BJ (cell line): ENCODE measurements around the gene FGGY. TPM values are rescaled to one million over a fixed set of nuclear protein-coding genes. Genes with fewer than 3 reads are reported as not detected.

Source experiments
- CTCF ChIA-PET: fragments of 350-600 bp; formaldehyde crosslinking; extraction: SDS; loops from one replicate; lab custom pipeline; 2021; ENCODE audit warnings: antibody characterized with exemption, inconsistent platforms; lab: Yijun Ruan, JAX
- POLR2A ChIA-PET: fragments of 300-600 bp; sonication (Branson Sonifier 250); formaldehyde crosslinking; extraction: SDS; loops from one replicate; lab custom pipeline; 2021; ENCODE audit warnings: antibody characterized with exemption; lab: Charles Lee
- DNase-seq: peaks from one replicate; pipeline ENCODE4 v3.0.0-alpha.2; 2011; ENCODE audit warnings: low read depth
- H3K27me3 ChIP-seq: 2 replicates; pipeline ENCODE4 v1.6.0; 2011; ENCODE audit warnings: low read length; ENCODE audit not compliant: control insufficient read depth, insufficient read depth
- H3K36me3 ChIP-seq: 2 replicates; pipeline ENCODE4 v1.5.1; 2011; ENCODE audit warnings: low read length; ENCODE audit not compliant: control insufficient read depth, insufficient read depth
- H3K4me3 ChIP-seq: 2 replicates; pipeline ENCODE4 v1.5.1; 2011; ENCODE audit warnings: low read depth, mild to moderate bottlenecking, control low read depth, low read length
- polyA plus RNA-seq: library from polyadenylated mRNA; depleted of rRNA; stranded (reverse); fragments of >200 nt; gene quantifications from 2 replicates; pipeline ENCODE4 v1.2.3, GENCODE V29; 2011
- TF ChIP-seq, protein P1 (sequence below): IDR thresholded peaks from 2 replicates; pipeline ENCODE4 v1.5.1; 2011; ENCODE audit warnings: low read depth, mild to moderate bottlenecking, control low read depth, inconsistent platforms, low read length, moderate library complexity; ENCODE audit not compliant: insufficient read depth

The FGGY gene
- polyA plus RNA-seq, 1 experiment: 9.9 TPM

DNA sequence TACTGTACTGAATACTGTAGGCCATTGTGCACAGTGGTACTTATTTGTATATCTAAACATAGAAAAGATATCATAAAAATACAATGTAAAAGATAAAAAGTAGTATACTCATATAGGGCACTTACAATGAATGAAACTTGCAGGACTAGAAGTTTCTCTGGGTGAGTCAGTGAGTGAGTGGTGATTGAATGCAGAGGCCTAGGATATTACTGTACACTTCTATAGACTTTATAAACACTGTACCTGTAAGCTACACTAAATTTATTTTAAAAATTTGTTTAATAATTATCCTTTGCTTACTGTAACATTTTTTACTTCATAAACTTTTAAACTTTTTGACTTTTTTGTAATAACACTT lies 82.5 kb downstream of the FGGY start:
- DNase-seq: no peak
- POLR2A ChIA-PET: no interaction called here
- TF ChIP-seq, protein P1, sequence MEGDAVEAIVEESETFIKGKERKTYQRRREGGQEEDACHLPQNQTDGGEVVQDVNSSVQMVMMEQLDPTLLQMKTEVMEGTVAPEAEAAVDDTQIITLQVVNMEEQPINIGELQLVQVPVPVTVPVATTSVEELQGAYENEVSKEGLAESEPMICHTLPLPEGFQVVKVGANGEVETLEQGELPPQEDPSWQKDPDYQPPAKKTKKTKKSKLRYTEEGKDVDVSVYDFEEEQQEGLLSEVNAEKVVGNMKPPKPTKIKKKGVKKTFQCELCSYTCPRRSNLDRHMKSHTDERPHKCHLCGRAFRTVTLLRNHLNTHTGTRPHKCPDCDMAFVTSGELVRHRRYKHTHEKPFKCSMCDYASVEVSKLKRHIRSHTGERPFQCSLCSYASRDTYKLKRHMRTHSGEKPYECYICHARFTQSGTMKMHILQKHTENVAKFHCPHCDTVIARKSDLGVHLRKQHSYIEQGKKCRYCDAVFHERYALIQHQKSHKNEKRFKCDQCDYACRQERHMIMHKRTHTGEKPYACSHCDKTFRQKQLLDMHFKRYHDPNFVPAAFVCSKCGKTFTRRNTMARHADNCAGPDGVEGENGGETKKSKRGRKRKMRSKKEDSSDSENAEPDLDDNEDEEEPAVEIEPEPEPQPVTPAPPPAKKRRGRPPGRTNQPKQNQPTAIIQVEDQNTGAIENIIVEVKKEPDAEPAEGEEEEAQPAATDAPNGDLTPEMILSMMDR: no peak

DNA sequence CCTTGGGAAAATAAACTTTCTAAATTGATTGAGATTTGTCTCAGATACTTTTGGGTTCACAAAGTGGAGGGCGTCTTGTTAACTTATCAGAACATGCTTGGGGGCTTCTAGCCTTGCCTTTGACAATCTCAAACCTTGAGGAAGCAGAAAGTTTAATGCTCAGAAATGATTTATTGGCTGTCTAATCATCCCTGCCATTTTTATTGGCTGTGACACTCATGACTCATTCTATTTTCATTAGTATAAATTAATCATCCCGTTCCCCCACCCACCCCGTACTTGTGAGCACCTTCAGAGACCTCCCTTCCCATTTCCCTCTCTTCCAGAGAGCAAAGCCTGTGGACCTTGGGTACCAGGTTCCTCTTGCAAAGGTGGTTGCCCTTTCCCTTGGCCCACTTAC lies 87.1 kb downstream of the FGGY start:
- no peak for DNase-seq
- no peaks in the 10 kb centered on the region for H3K36me3 ChIP-seq
- no peak overlapping the region for H3K4me3 ChIP-seq
- TF ChIP-seq, protein P1: no peak
- ChIA-PET CTCF (interaction anchor here (0.8 kb wide), 1 partner anchor 306 kb away, joined by 3 read pairs; no protein-coding TSS in a partner anchor), POLR2A (no interaction called here)
- no peaks in the 10 kb centered on the region for H3K27me3 ChIP-seq

More for the DNA sequence above, 82.5 kb downstream of the FGGY start:
- Histone ChIP-seq H3K27me3 (no peaks in the 10 kb centered on the region), H3K4me3 (no peak overlapping the region), H3K36me3 (no peaks in the 10 kb centered on the region)
- CTCF ChIA-PET: no interaction called here

DNA sequence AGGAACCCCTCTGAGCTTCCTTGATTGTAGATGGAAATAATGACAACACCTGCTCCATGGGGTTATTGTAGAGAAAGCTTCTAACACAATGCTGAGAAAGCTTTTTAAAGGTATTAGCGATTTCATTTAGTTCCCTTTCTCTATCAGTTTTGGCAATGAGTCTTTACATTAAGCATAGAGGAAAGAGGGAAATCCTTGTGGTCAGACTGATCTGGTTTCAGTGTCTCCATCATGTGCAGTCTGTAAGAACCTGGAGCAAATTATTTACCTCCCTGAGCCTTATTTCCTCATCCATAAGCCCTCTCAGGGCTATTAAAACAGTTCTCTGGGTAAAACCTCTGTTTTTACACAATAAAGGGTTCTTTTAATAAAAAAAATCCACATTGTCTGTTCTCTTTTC lies 87.5 kb downstream of the FGGY start:
- TF ChIP-seq, protein P1: no peak
- DNase-seq: no peak
- no peaks in the 10 kb centered on the region for H3K36me3 ChIP-seq
- no peak overlapping the region for H3K4me3 ChIP-seq
- CTCF ChIA-PET: interaction anchor here (0.8 kb wide), 1 partner anchor 306 kb away, joined by 3 read pairs; no protein-coding TSS in a partner anchor
- POLR2A ChIA-PET: no interaction called here
- H3K27me3 ChIP-seq: no peaks in the 10 kb centered on the region

DNA sequence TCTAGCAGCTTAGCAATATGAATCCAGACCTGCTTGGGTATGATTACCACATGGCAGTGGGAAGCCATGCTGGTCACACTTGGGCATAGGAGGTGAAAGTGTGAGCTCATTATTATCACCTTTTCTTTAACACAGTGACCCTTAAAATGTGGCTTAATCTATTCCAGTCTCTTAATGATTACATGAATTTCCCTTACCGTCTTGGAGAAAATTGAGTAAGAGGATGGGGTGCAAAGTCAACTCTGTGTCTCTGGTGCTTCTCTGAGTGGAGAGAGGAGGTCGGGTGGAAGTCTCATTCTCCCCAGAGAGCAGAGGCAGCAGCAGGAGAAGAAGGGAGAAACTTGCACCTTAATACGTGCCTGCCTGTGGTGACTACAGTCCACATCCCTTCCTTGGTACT lies 91.3 kb downstream of the FGGY start:
- POLR2A ChIA-PET: no interaction called here
- TF ChIP-seq, protein P1: no peak
- DNase-seq: no peak
- no peaks in the 10 kb centered on the region for H3K27me3 ChIP-seq
- no peaks in the 10 kb centered on the region for H3K36me3 ChIP-seq
- CTCF ChIA-PET: interaction anchor here (1.9 kb wide), 1 partner anchor 43 kb away, joined by 4 read pairs; no protein-coding TSS in a partner anchor
- no peak overlapping the region for H3K4me3 ChIP-seq

DNA sequence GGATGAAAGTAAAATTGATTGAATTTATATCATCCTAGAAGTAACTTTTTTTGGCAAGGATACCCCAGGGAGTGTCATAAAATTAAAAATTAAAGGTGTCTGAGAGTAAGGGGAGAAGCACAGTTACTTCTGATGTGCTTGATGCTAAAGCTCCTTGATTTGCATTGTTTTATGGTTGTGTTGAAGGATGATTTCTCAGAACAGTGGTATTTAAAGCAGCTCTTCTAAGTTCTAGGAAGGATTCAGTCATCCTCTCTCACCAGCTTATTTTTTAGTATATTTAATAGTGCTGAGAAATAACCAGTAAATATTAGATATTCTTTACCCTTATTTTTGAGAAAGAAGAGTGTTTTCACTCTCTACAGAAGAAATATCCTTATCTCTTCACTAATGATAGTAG lies 93.0 kb downstream of the FGGY start:
- TF ChIP-seq, protein P1: no peak
- Histone ChIP-seq H3K27me3 (no peaks in the 10 kb centered on the region), H3K36me3 (no peaks in the 10 kb centered on the region), H3K4me3 (no peak overlapping the region)
- ChIA-PET POLR2A (no interaction called here), CTCF (interaction anchor here (0.6 to 1.9 kb wide), 2 partner anchors 42 to 307 kb away, joined by 3 to 4 read pairs; no protein-coding TSS in a partner anchor)
- DNase-seq: no peak
